Astrocyte (in vitro differentiated cells and primary cell): ENCODE measurements around the gene RANBP3.
"Not testable (repeated sequence)": the region's sequence is repeated elsewhere in the genome, so short reads cannot be mapped to it uniquely, and the experiment has no call there.

Source experiments
- CTCF ChIP-seq: IDR thresholded peaks from 2 replicates; pipeline ENCODE4 v1.5.1; 2011; ENCODE audit warnings: low read depth, mild to moderate bottlenecking, inconsistent platforms, low read length, moderate library complexity; ENCODE audit not compliant: insufficient read depth
- EZH2 ChIP-seq: IDR thresholded peaks from 2 replicates; pipeline ENCODE4 v1.6.1; 2012; ENCODE audit warnings: mild to moderate bottlenecking, low read length, inconsistent platforms; ENCODE audit not compliant: insufficient read depth

GRCh38 chr19:5884065-5884811 is 93.7 kb downstream of the RANBP3 start:
- TF ChIP-seq CTCF, EZH2: not testable (repeated sequence)
